T-helper 1 cell treated with Interleukin-12 subunit alpha and Interleukin-12 subunit beta and Interleukin-4 antibody, amounts not matched to agents 30 μg/mL and 1 μg/mL, for 36 hours (primary cell): ENCODE data around the gene ACSL4.
A peak's percentile ranks its signal among the peaks of the same experiment; 100 is the strongest.

Experiments used
- H3K27ac Mint-ChIP-seq: one replicate; pipeline ENCODE4 v1.8.0; 2021; ENCODE audit warnings: mild to moderate bottlenecking, mixed read lengths
- H3K27me3 Mint-ChIP-seq: one replicate; pipeline ENCODE4 v1.8.0; 2021; ENCODE audit warnings: low read depth, mixed read lengths
- H3K36me3 Mint-ChIP-seq: one replicate; pipeline ENCODE4 v1.8.0; 2021; ENCODE audit warnings: low read depth, mixed read lengths
- H3K4me1 Mint-ChIP-seq: one replicate; pipeline ENCODE4 v1.8.0; 2021; ENCODE audit warnings: low read depth, mixed read lengths
- H3K4me3 Mint-ChIP-seq: one replicate; pipeline ENCODE4 v1.8.0; 2021; ENCODE audit warnings: mild to moderate bottlenecking, moderate library complexity, mixed read lengths
- H3K9me3 Mint-ChIP-seq: one replicate; pipeline ENCODE4 v1.8.0; 2021; ENCODE audit warnings: mixed read lengths

The ACSL4 gene

GRCh38 chrX:109732807-109733612 lies at the start of gene ACSL4:
ACSL4 (minus strand) TSS chrX:109733257; CDS start chrX:109683363, 49,894 bp downstream.
- Mint-ChIP-seq H3K4me1 (peaks cover 29% of the 10 kb centered on the region), H3K9me3 (no peaks in the 10 kb centered on the region), H3K27me3 (no peaks in the 10 kb centered on the region), H3K4me3 (peak within 1 kb of the TSS; percentile 100), H3K27ac (peak within 1 kb of the TSS; percentile 99), H3K36me3 (peaks cover 13% of the 10 kb centered on the region)

GRCh38 chrX:109777749-109778148 lies 44.7 kb upstream of the ACSL4 start:
- no peak overlapping the region for H3K27ac Mint-ChIP-seq

GRCh38 chrX:109776986-109777385 lies 43.9 kb upstream of the ACSL4 start:
- no peak overlapping the region for H3K4me3 Mint-ChIP-seq
- no peaks in the 10 kb centered on the region for H3K27me3 Mint-ChIP-seq
- H3K9me3 Mint-ChIP-seq = no peaks in the 10 kb centered on the region

More at GRCh38 chrX:109777749-109778148, 44.7 kb upstream of the ACSL4 start:
- Mint-ChIP-seq H3K4me1 (peaks cover 5% of the 10 kb centered on the region), H3K36me3 (no peaks in the 10 kb centered on the region), H3K4me3 (no peak overlapping the region), H3K9me3 (no peaks in the 10 kb centered on the region), H3K27me3 (no peaks in the 10 kb centered on the region)

GRCh38 chrX:109776432-109776831 lies 43.4 kb upstream of the ACSL4 start:
- no peaks in the 10 kb centered on the region for H3K27me3 Mint-ChIP-seq
- no peaks in the 10 kb centered on the region for H3K36me3 Mint-ChIP-seq
- no peak overlapping the region for H3K27ac Mint-ChIP-seq
- H3K9me3 Mint-ChIP-seq = no peaks in the 10 kb centered on the region
- peaks cover 3% of the 10 kb centered on the region for H3K4me1 Mint-ChIP-seq
- H3K4me3 Mint-ChIP-seq = no peak overlapping the region

More at GRCh38 chrX:109776986-109777385, 43.9 kb upstream of the ACSL4 start:
- no peaks in the 10 kb centered on the region for H3K36me3 Mint-ChIP-seq
- H3K4me1 Mint-ChIP-seq = peaks cover 3% of the 10 kb centered on the region
- H3K27ac Mint-ChIP-seq = no peak overlapping the region

- H3K27ac Mint-ChIP-seq = no peak overlapping the region
- H3K4me1 Mint-ChIP-seq = no peaks in the 10 kb centered on the region
Observed at GRCh38 chrX:109775386-109775785, 42.3 kb upstream of the ACSL4 start.

GRCh38 chrX:109774706-109775105 lies 41.6 kb upstream of the ACSL4 start:
- no peak overlapping the region for H3K27ac Mint-ChIP-seq
- no peaks in the 10 kb centered on the region for H3K27me3 Mint-ChIP-seq
- no peak overlapping the region for H3K4me3 Mint-ChIP-seq
- no peaks in the 10 kb centered on the region for H3K4me1 Mint-ChIP-seq
- no peaks in the 10 kb centered on the region for H3K9me3 Mint-ChIP-seq
- no peaks in the 10 kb centered on the region for H3K36me3 Mint-ChIP-seq

More at GRCh38 chrX:109775386-109775785, 42.3 kb upstream of the ACSL4 start:
- no peaks in the 10 kb centered on the region for H3K27me3 Mint-ChIP-seq
- no peaks in the 10 kb centered on the region for H3K9me3 Mint-ChIP-seq
- no peaks in the 10 kb centered on the region for H3K36me3 Mint-ChIP-seq
- H3K4me3 Mint-ChIP-seq = no peak overlapping the region

GRCh38 chrX:109774136-109774535 lies 41.1 kb upstream of the ACSL4 start:
- Mint-ChIP-seq H3K27me3 (no peaks in the 10 kb centered on the region), H3K36me3 (no peaks in the 10 kb centered on the region), H3K9me3 (no peaks in the 10 kb centered on the region), H3K27ac (no peak overlapping the region), H3K4me3 (no peak overlapping the region), H3K4me1 (no peaks in the 10 kb centered on the region)

- no peaks in the 10 kb centered on the region for H3K4me1 Mint-ChIP-seq
- no peak overlapping the region for H3K27ac Mint-ChIP-seq
- no peaks in the 10 kb centered on the region for H3K27me3 Mint-ChIP-seq
- H3K36me3 Mint-ChIP-seq = no peaks in the 10 kb centered on the region
- no peak overlapping the region for H3K4me3 Mint-ChIP-seq
- no peaks in the 10 kb centered on the region for H3K9me3 Mint-ChIP-seq
Observed at GRCh38 chrX:109773374-109773773, 40.3 kb upstream of the ACSL4 start.

GRCh38 chrX:109770780-109771179 lies 37.7 kb upstream of the ACSL4 start:
- peaks cover 3% of the 10 kb centered on the region for H3K4me1 Mint-ChIP-seq
- H3K36me3 Mint-ChIP-seq = no peaks in the 10 kb centered on the region
- no peak overlapping the region for H3K27ac Mint-ChIP-seq
- no peak overlapping the region for H3K4me3 Mint-ChIP-seq
- peaks cover 2% of the 10 kb centered on the region for H3K27me3 Mint-ChIP-seq
- H3K9me3 Mint-ChIP-seq = no peaks in the 10 kb centered on the region

- Mint-ChIP-seq H3K36me3 (no peaks in the 10 kb centered on the region), H3K27me3 (peaks cover 21% of the 10 kb centered on the region), H3K9me3 (peaks cover 6% of the 10 kb centered on the region), H3K4me1 (peaks cover 8% of the 10 kb centered on the region), H3K4me3 (no peak overlapping the region), H3K27ac (no peak overlapping the region)
Observed at GRCh38 chrX:109760922-109761250, 27.8 kb upstream of the ACSL4 start.

- Mint-ChIP-seq H3K9me3 (peaks cover 11% of the 10 kb centered on the region), H3K4me3 (no peak overlapping the region), H3K36me3 (no peaks in the 10 kb centered on the region), H3K27me3 (peaks cover 15% of the 10 kb centered on the region), H3K27ac (no peak overlapping the region), H3K4me1 (peaks cover 8% of the 10 kb centered on the region)
Observed at GRCh38 chrX:109760209-109760921, 27.3 kb upstream of the ACSL4 start.

- Mint-ChIP-seq H3K9me3 (peaks cover 18% of the 10 kb centered on the region), H3K4me1 (no peaks in the 10 kb centered on the region), H3K4me3 (no peak overlapping the region), H3K27me3 (peaks cover 12% of the 10 kb centered on the region), H3K27ac (no peak overlapping the region), H3K36me3 (peaks cover 2% of the 10 kb centered on the region)
Observed at GRCh38 chrX:109753256-109753655, 20.2 kb upstream of the ACSL4 start.

GRCh38 chrX:109751698-109752097 lies 18.6 kb upstream of the ACSL4 start:
- Mint-ChIP-seq H3K27me3 (peaks cover 5% of the 10 kb centered on the region), H3K36me3 (peaks cover 2% of the 10 kb centered on the region), H3K27ac (no peak overlapping the region), H3K4me3 (no peak overlapping the region), H3K4me1 (no peaks in the 10 kb centered on the region), H3K9me3 (peaks cover 16% of the 10 kb centered on the region)

- H3K36me3 Mint-ChIP-seq = no peaks in the 10 kb centered on the region
- H3K4me3 Mint-ChIP-seq = no peak overlapping the region
- H3K27me3 Mint-ChIP-seq = no peaks in the 10 kb centered on the region
- H3K9me3 Mint-ChIP-seq = no peaks in the 10 kb centered on the region
- H3K27ac Mint-ChIP-seq = no peak overlapping the region
- H3K4me1 Mint-ChIP-seq = no peaks in the 10 kb centered on the region
Observed at GRCh38 chrX:109749207-109749606, 16.1 kb upstream of the ACSL4 start.

- H3K36me3 Mint-ChIP-seq = no peaks in the 10 kb centered on the region
- H3K27ac Mint-ChIP-seq = no peak overlapping the region
- no peaks in the 10 kb centered on the region for H3K9me3 Mint-ChIP-seq
- H3K27me3 Mint-ChIP-seq = no peaks in the 10 kb centered on the region
- H3K4me3 Mint-ChIP-seq = no peak overlapping the region
- no peaks in the 10 kb centered on the region for H3K4me1 Mint-ChIP-seq
Observed at GRCh38 chrX:109747681-109748080, 14.6 kb upstream of the ACSL4 start.
